B cell (primary cell): ENCODE measurements around the gene EXOC6B. TPM values are rescaled to one million over a fixed set of nuclear protein-coding genes. Genes with fewer than 3 reads are reported as not detected.

Experiments
- ATAC-seq: fragments of 200-7000 bp; cut with Tn5 transposase; one replicate; pipeline ENCODE4 v1.10.0; 2021; ENCODE audit warnings: low read depth, mild to moderate bottlenecking, moderate number of reproducible peaks, moderate library complexity
- CTCF ChIA-PET: fragments of 350-600 bp; sonication (Branson Sonifier 250); formaldehyde crosslinking; loops from one replicate; lab custom pipeline; 2021; ENCODE audit warnings: antibody characterized with exemption, inconsistent platforms; lab: Charles Lee
- POLR2A ChIA-PET: fragments of 350-600 bp; sonication (Branson Sonifier 250); formaldehyde crosslinking; loops from one replicate; lab custom pipeline; 2021; ENCODE audit warnings: antibody characterized with exemption; lab: Charles Lee
- DNase-seq: peaks from one replicate; pipeline ENCODE4 v3.0.0; 2013
- H2AFZ ChIP-seq: 2 replicates; pipeline ENCODE4 v1.6.1; 2012; ENCODE audit warnings: mild to moderate bottlenecking, low read depth, low read length; ENCODE audit not compliant: insufficient read depth, poor library complexity, severe bottlenecking
- H3K27ac ChIP-seq, 2 donors: 1 replicate in 1 of 2; 2 replicates in 1 of 2; pipeline ENCODE4 v1.5.1; 2012 to 2013; ENCODE audit warnings: low read length in 2 of 2, mild to moderate bottlenecking in 2 of 2, moderate library complexity in 1 of 2
- H3K27me3 ChIP-seq, 4 experiments: fragments of 200-600 bp in 1 of 4; sonication (generic) in 1 of 4; replicated peaks in 1 of 4; 1 replicate in 2 of 4; 2 replicates in 2 of 4; pipeline versions ENCODE4 v1.6.1 to v1.7.0; 2013 to 2016; ENCODE audit warnings: low read length in 3 of 4, mild to moderate bottlenecking in 2 of 4, mixed read lengths in 1 of 4, moderate library complexity in 1 of 4; ENCODE audit not compliant: insufficient read depth in 4 of 4, control insufficient read depth in 3 of 4; ENCODE audit errors: control extremely low read depth in 1 of 4
- H3K36me3 ChIP-seq, 2 experiments: replicated peaks in 1 of 2; 1 replicate in 1 of 2; 2 replicates in 1 of 2; pipeline versions ENCODE4 v1.6.1 to v1.7.1; 2013; ENCODE audit warnings: low read length in 1 of 2; ENCODE audit not compliant: insufficient read depth in 2 of 2, control insufficient read depth in 1 of 2; ENCODE audit errors: control extremely low read depth in 1 of 2, extremely low read depth in 1 of 2
- H3K4me1 ChIP-seq, 2 donors: fragments of 200-600 bp in 1 of 2; sonication (generic) in 1 of 2; 1 replicate in 1 of 2; 2 replicates in 1 of 2; pipeline versions ENCODE4 v1.5.1 to v1.6.1; 2013 to 2017; ENCODE audit warnings: low read length in 2 of 2; ENCODE audit not compliant: control insufficient read depth in 2 of 2, insufficient read depth in 2 of 2
- H3K4me2 ChIP-seq: replicated peaks from 2 replicates; pipeline ENCODE3; 2012; ENCODE audit warnings: mild to moderate bottlenecking, low read depth, low read length; ENCODE audit not compliant: poor library complexity, severe bottlenecking
- H3K4me3 ChIP-seq, 5 experiments: fragments of 200-600 bp in 1 of 5; sonication (generic) in 1 of 5; 1 replicate in 3 of 5; 2 replicates in 2 of 5; pipeline versions ENCODE4 v1.5.1 to v1.7.0; 2011 to 2016; ENCODE audit warnings: low read length in 4 of 5, mild to moderate bottlenecking in 4 of 5, low read depth in 2 of 5, control low read depth in 1 of 5, moderate library complexity in 1 of 5; ENCODE audit not compliant: insufficient read depth in 1 of 5; ENCODE audit errors: control extremely low read depth in 1 of 5, extremely low read depth in 1 of 5
- H3K79me2 ChIP-seq: fragments of 200-600 bp; sonication (generic); one replicate; pipeline ENCODE4 v1.6.0; 2016; ENCODE audit warnings: low read length; ENCODE audit not compliant: control insufficient read depth, insufficient read depth
- H3K9ac ChIP-seq: fragments of 200-600 bp; sonication (generic); 2 replicates; pipeline ENCODE4 v1.6.1; 2017; ENCODE audit warnings: mild to moderate bottlenecking, low read length, moderate library complexity
- H3K9me3 ChIP-seq, 3 donors: one replicate each; pipeline versions ENCODE4 v1.6.1 to v1.7.1; 2013; ENCODE audit warnings: low read length in 2 of 3; ENCODE audit not compliant: control insufficient read depth in 2 of 3, insufficient read depth in 1 of 3; ENCODE audit errors: control extremely low read depth in 1 of 3
- H4K20me1 ChIP-seq: 2 replicates; pipeline ENCODE4 v1.6.0; 2012; ENCODE audit warnings: mild to moderate bottlenecking, low read length; ENCODE audit not compliant: insufficient read depth, control insufficient read depth, poor library complexity, severe bottlenecking
- H3K27ac Mint-ChIP-seq: one replicate; pipeline ENCODE4 v1.8.0; 2021; ENCODE audit warnings: mixed read lengths
- H3K27me3 Mint-ChIP-seq: one replicate; pipeline ENCODE4 v1.8.0; 2021; ENCODE audit warnings: mixed read lengths
- H3K4me1 Mint-ChIP-seq: one replicate; pipeline ENCODE4 v1.8.0; 2021; ENCODE audit warnings: mixed read lengths
- H3K4me3 Mint-ChIP-seq: one replicate; pipeline ENCODE4 v1.8.0; 2021; ENCODE audit warnings: mixed read lengths
- H3K9me3 Mint-ChIP-seq: one replicate; pipeline ENCODE4 v1.8.0; 2022; ENCODE audit warnings: mixed read lengths; ENCODE audit not compliant: insufficient read depth
- CTCF ChIP-seq: fragments of 200-600 bp; IDR thresholded peaks from one replicate; pipeline ENCODE4 v1.8.0; 2022; ENCODE audit warnings: antibody characterized with exemption, mild to moderate bottlenecking
- EZH2 ChIP-seq: IDR thresholded peaks from 2 replicates; pipeline ENCODE4 v1.6.1; 2012; ENCODE audit warnings: borderline replicate concordance, low read depth, mild to moderate bottlenecking, moderate library complexity, low read length; ENCODE audit not compliant: insufficient read depth, poor library complexity, severe bottlenecking
- WGBS: methylation state at CpG from one replicate; pipeline ENCODE4 v1.1.5; 2013; ENCODE audit warnings: missing lambda C conversion rate; ENCODE audit not compliant: insufficient coverage; 5-methylcytosine and 5-hydroxymethylcytosine counted together
- intact Hi-C: fragments of 100-400 bp; cut with micrococcal nuclease; formaldehyde crosslinking; loops from one replicate; pipeline ENCODE4 v1.10.0; 2022
- polyA plus RNA-seq: library from polyadenylated mRNA; depleted of rRNA; stranded (reverse); fragments of >200 nt; gene quantifications from 2 replicates; pipeline ENCODE4 v1.2.3, GENCODE V29; 2012
- total RNA-seq, 2 donors: library from RNA; stranded (reverse); fragments of 120-200 nt in 1 of 2; gene quantifications; 1 replicate in 1 of 2; 2 replicates in 1 of 2; pipeline versions ENCODE4 v1.2.3 to v1.2.4, GENCODE V29; 2013 to 2022

The EXOC6B gene
- total and polyA plus RNA-seq, 2 donors (not counting 1 experiment from before 2014, with no cell fraction given) = 4.8 to 22.6 TPM

GRCh38 chr2:72150861-72151356 lies 674.9 kb downstream of the EXOC6B start:
- no peak for ATAC-seq
- Histone ChIP-seq H3K79me2 (no peaks in the 10 kb centered on the region), H3K36me3 (no peaks in the 10 kb centered on the region), H3K4me3 (no peak overlapping the region), H4K20me1 (no peaks in the 10 kb centered on the region), H3K4me2 (no peak overlapping the region), H3K9me3 (peaks cover 0 to 17% (median 6%) of the 10 kb centered on the region in 3 donors), H3K9ac (no peak overlapping the region), H2AFZ (no peak overlapping the region), H3K4me1 (peaks cover 30 to 36% of the 10 kb centered on the region in 2 donors), H3K27me3 (peaks cover 0 to 64% (median 28%) of the 10 kb centered on the region in 4 experiments), H3K27ac (no peak overlapping the region)
- Mint-ChIP-seq H3K9me3 (no peaks in the 10 kb centered on the region), H3K27ac (no peak overlapping the region), H3K4me3 (no peak overlapping the region), H3K4me1 (peaks cover 33% of the 10 kb centered on the region), H3K27me3 (peaks cover 56% of the 10 kb centered on the region)
- POLR2A ChIA-PET = no interaction called here
- TF ChIP-seq CTCF (no peak), EZH2 (no peak)
- DNase-seq = no peak
- intact Hi-C loops = no loop called here
- no CpG with 5 or more reads among the region's 2 CpGs for WGBS
- CTCF ChIA-PET = interaction anchor here (0.8 to 1.9 kb wide), 12 partner anchors 8 to 851 kb away, joined by 3 to 15 read pairs (median 4); no protein-coding TSS in a partner anchor

DNA sequence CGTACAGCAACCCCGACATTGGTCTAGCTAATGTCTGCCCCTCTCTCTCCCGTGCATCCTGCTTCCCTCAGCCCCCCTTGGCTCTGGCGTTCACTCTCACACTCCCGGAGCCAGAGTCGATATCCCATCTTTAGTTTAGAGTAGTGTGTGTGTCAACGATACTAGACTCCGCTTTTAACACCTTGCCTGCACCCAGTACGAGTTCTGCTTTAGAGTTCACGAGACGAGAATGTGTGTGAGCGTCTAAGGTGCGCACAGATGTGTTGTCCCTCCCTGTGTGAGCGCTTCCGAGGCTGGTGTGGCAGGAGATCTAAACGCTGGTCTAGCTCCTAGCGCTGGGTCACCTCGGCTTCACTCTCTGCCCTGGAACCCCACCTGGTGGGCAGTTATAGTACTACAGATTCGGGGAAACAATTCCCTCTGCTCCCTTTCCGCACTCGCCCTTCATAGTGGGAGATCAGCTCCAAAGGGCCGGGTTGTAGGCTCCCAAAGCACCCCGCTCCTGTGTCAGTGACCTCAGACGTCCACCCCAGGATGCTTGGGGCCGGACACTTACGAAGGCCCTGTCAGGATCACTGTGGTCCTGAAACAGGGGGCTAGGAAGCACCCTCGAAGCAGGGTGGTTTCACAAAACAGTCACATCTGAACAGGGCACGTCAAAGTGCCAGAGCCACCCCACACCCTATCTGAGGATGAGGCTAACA lies 675.5 kb downstream of the EXOC6B start:
- Mint-ChIP-seq H3K9me3 (no peaks in the 10 kb centered on the region), H3K27ac (peak overlapping the region; percentile 48), H3K4me3 (peak overlapping the region; percentile 91), H3K27me3 (peaks cover 59% of the 10 kb centered on the region), H3K4me1 (peaks cover 39% of the 10 kb centered on the region)
- ChIA-PET POLR2A (no interaction called here), CTCF (interaction anchor here (0.6 to 1.9 kb wide), 16 partner anchors 8 to 851 kb away, joined by 3 to 15 read pairs (median 4); no protein-coding TSS in a partner anchor)
- Histone ChIP-seq H3K4me3 (peak overlapping the region in 3 of 5 experiments; percentile 38 to 42 (median 40)), H3K36me3 (no peaks in the 10 kb centered on the region), H3K27me3 (peaks cover 0 to 69% (median 33%) of the 10 kb centered on the region in 4 experiments), H3K4me1 (peaks cover 36 to 42% of the 10 kb centered on the region in 2 donors), H3K4me2 (peak overlapping the region; percentile 72), H3K27ac (no peak overlapping the region), H2AFZ (peak overlapping the region; percentile 73), H3K9ac (peak overlapping the region; percentile 49), H3K9me3 (peaks cover 0 to 21% (median 6%) of the 10 kb centered on the region in 3 donors), H3K79me2 (no peaks in the 10 kb centered on the region), H4K20me1 (no peaks in the 10 kb centered on the region)
- DNase-seq (peak; percentile 70), ATAC-seq (peak; percentile 73)
- TF ChIP-seq CTCF = peak; percentile 71
- TF ChIP-seq EZH2 = peak; percentile 53
- 4% methylated on average over 22 of the region's 28 CpGs for WGBS
- intact Hi-C loops = no loop called here
